SHP77 treated with DMSO at 0.1 percent for 48 hours (cell line): ENCODE results near the gene SDHAF1.
"Not testable (repeated sequence)": the region's sequence is repeated elsewhere in the genome, so short reads cannot be mapped to it uniquely, and the experiment has no call there.

ENCODE experiments used
- DNase-seq: peaks from one replicate; lab custom pipeline; 2025; lab: John Stamatoyannopoulos, UW

SDHAF1 gene

GRCh38 chr19:36014012-36014924 lies 19.3 kb downstream of the SDHAF1 start, which contains the start of gene ALKBH6:
Gene ALKBH6, minus strand, starts transcription at chr19:36014213. Its CDS starts 816 bp downstream, at chr19:36013397.
- peak; percentile 99 for DNase-seq

GRCh38 chr19:36019061-36019670 lies 24.2 kb downstream of the SDHAF1 start:
- no peak for DNase-seq

- DNase-seq: no peak
Measured at GRCh38 chr19:36023432-36023831, 28.4 kb downstream of the SDHAF1 start.

- no peak for DNase-seq
Measured at GRCh38 chr19:36025541-36025940, 30.6 kb downstream of the SDHAF1 start.

GRCh38 chr19:36026091-36026876 lies 31.3 kb downstream of the SDHAF1 start:
- DNase-seq: no peak

- DNase-seq: no peak
Measured at GRCh38 chr19:36027696-36028095, 32.7 kb downstream of the SDHAF1 start.

- no peak for DNase-seq
Measured at GRCh38 chr19:36028313-36029041, 33.5 kb downstream of the SDHAF1 start.

GRCh38 chr19:36030264-36031148 lies 35.5 kb downstream of the SDHAF1 start:
- DNase-seq: no peak

GRCh38 chr19:36031308-36031707 lies 36.3 kb downstream of the SDHAF1 start:
- no peak for DNase-seq

- no peak for DNase-seq
Measured at GRCh38 chr19:36032251-36033104, 37.5 kb downstream of the SDHAF1 start, which contains the start of gene CLIP3. Gene CLIP3, minus strand, starts transcription at chr19:36032873. Its CDS starts 516 bp downstream, at chr19:36032357.

- DNase-seq: no peak
Measured at GRCh38 chr19:36040495-36040894, 45.5 kb downstream of the SDHAF1 start.

- not testable (repeated sequence) for DNase-seq
Measured at GRCh38 chr19:36041092-36041491, 46.1 kb downstream of the SDHAF1 start.

GRCh38 chr19:36041831-36042230 lies 46.8 kb downstream of the SDHAF1 start:
- DNase-seq: no peak

GRCh38 chr19:36043952-36044351 lies 49.0 kb downstream of the SDHAF1 start:
- DNase-seq: no peak
